GM19035 (cell line): ENCODE measurements around the gene HOXB9.
A peak's percentile ranks its signal among the peaks of the same experiment; 100 is the strongest.

Source experiments
- ATAC-seq: cut with Tn5 transposase; IDR thresholded peaks from one replicate; pipeline ENCODE4 v1.9.1; 2021; ENCODE audit not compliant: unreplicated experiment

Gene HOXB9

DNA sequence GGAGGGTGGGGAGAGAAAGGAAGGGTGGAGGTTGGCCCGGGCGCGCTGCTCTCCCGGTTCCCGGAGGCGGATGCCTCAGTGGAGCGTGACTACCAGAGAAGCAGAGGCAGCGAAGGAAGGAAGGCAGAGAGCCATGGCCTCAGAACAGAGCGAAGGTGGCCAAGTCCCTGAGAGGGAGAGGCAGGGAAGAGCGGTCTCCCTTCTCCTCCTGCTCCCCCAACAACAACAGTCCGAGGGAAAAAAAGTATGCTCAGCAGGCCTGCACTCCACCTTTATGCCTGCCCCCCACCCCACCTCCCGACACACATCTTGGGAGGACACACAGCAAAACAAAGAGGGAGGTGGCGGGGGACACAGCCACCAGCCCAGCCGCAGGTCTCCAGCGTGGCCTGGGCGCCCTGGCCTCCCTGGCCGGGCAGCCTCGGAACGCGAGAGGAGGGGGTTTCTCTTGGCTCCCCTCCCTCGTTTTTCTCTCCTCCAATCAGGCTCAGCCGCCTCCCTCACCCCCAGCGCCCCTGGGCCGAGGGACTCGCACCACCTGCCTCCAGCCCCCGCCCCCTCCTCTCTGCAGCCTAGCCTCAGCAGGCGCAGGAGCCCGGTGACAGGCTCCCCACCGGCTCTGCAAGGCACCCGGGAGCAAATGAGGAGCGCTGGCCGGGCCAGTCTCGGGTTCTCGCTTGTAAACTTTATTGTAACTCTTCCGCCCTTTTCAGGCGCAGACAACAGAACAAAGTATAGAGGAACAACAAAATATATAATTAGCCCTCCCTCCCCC is 14.3 kb downstream of the HOXB9 start:
- ATAC-seq, result no peak

GRCh38 chr17:48611213-48611612 is 14.9 kb downstream of the HOXB9 start:
- ATAC-seq, result no peak

GRCh38 chr17:48610282-48611211 is 15.6 kb downstream of the HOXB9 start, which contains the start of gene HOXB7:
TSS of gene HOXB7 (minus strand) at chr17:48611017. CDS start at chr17:48610918, 99 bp downstream.
- ATAC-seq, result peak; percentile 49

DNA sequence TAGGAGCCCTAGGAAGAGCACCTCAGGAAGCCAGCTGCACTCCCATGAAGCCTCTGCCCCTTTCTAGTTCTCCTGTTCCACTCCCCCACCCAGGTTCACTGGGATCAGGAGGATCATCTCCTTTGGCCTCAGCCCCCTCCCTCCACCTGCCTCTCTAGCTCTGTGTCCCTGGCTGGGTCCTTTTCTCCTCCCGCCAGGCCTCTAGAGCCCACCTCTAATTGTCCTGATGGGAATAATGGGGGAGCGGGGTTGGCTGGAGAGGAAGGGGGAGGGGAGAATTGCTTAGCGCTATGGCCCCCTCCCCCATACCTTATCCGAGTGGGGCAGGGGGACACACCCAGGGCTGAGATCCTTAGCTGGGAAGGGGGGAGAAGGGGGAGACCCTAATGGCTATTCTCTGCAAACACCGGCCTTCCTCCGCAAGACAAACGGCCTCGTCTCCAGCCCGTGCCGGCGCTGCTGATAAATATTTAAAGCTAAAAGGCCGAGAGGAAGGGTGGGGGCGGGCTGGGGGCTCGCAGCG is 16.3 kb downstream of the HOXB9 start:
- ATAC-seq, result no peak

DNA sequence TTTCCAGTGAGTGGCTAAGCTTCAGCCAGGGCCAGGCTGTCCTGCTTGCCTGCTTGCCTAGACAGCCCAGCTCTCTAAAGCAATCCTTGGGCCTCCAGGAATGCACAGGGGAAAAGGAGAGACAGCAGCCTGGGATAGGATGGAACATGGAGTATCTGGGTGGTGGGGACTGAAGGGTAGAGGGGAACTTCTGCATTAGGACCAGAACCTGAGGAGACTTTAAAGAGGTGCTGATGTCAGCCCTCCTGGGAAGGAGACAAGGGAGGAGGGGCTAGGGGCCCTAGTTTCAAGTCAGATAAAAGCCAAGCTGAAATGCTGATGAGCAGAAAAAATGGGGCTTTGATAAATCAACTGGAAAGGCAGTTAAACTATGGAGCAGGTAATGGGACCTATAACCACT is 17.1 kb downstream of the HOXB9 start:
- ATAC-seq, result no peak

GRCh38 chr17:48608494-48608834 is 17.7 kb downstream of the HOXB9 start:
- no peak for ATAC-seq

- no peak for ATAC-seq
Measured at GRCh38 chr17:48606892-48607614, 19.1 kb downstream of the HOXB9 start.

DNA sequence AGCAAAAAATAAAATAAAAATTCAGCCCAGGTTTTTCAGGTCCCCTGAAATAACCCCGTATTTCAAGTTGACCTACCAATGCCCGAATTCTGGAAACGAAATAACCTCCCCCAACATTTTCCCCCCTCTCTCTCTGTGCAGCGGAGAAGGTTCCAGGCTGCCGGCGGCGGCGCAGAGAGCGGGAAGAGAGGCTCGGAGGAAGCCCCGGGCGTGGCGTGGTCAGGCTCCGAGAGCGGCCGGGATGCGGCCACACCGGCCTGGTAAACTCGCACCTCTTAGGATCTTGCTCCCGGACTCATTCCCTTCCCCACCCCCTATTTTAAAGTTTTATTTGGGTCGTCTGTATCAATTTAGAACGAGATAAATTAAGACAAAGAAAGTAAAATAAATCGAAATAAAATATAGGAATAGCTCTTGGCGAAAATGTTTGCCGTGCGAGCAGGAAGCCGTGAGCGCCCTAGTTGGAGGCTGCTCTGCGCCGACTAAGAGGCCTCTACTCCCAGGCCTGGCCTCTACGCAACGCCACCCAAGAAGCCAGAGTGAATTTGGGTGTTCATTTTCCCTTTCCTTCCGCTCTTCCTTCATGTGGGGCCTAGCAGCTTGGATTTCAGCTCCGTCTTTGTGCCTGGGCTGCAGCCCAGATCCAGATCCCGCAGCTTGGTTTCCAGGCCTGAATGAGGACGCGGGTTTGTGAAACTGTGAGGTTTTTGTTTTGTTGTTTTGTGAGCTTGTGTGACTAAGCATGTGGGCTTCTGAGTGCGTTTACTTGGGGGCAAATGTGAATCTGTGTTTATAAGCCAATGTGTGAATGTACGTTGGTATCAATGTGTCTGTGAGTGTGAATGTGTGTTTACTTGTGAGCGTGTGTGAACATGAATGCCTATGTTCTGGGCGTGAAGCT is 19.9 kb downstream of the HOXB9 start:
- no peak for ATAC-seq

DNA sequence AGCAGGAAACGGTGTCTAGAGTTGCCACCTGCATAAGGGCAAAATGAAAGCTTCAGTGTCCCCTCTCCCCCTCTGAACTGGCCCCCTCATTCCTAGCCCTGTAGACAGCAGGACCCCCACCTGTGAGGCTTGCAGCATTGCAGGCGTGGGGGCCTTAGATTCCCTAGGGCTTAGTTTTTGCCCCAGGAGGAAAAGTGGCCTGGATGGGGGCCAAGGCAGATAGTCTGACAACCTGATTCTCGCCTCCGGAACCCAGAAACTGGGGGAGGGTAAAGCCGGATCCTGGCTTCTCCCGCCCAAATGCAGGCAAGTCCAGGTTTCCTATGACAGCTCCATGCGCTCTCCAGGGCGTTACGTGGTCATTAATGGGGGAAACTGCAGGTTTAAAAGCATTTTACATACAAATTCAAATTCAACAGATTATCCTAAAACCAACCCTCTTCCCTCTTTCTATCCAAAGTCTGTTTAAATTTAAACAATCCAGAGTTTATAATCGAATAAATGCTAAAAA is 20.7 kb downstream of the HOXB9 start:
- no peak for ATAC-seq

GRCh38 chr17:48604770-48605329 is 21.3 kb downstream of the HOXB9 start, which contains the start of gene HOXB6:
TSS of gene HOXB6 (minus strand) at chr17:48604986. CDS start at chr17:48598150, 6,836 bp downstream.
- no peak for ATAC-seq

DNA sequence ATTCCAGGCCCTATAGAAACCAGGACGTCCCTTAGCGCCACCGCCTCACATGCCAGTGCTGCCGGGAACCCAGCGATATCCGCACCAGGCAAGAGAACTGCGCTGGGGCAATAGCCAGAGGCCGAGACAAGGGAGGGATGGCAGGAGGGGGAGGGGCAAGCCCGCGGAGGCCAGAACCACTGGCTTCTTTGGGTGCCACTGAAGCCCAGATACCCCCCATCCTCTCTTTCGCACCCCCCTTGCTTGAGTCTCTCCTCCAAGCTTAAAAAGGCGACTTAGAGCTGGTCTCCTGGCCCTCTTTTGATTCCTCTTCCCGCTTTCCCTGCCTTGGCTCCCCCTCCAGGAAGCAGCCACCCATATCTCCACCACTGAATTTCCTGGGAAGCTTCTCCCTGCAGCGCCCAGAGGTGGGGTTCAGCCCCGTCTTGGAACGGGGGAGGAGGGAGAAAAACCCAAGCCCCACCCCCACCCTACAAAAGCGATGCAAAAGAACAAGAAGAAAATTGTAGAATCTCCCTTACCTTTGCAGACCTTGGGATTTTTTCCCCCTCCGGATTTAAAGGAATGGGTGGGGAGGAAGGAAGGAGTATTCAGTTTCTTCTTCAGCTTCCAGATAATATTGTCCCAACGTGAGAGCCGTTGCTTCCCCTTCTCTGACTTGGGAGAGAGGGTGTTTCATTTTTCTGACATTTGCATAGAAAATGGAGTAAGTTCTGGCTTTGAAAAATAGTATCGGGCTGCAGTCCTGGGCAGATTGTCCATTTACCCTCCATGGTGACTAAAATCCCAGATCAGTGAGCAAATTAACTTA is 22.0 kb downstream of the HOXB9 start:
- ATAC-seq, result no peak

DNA sequence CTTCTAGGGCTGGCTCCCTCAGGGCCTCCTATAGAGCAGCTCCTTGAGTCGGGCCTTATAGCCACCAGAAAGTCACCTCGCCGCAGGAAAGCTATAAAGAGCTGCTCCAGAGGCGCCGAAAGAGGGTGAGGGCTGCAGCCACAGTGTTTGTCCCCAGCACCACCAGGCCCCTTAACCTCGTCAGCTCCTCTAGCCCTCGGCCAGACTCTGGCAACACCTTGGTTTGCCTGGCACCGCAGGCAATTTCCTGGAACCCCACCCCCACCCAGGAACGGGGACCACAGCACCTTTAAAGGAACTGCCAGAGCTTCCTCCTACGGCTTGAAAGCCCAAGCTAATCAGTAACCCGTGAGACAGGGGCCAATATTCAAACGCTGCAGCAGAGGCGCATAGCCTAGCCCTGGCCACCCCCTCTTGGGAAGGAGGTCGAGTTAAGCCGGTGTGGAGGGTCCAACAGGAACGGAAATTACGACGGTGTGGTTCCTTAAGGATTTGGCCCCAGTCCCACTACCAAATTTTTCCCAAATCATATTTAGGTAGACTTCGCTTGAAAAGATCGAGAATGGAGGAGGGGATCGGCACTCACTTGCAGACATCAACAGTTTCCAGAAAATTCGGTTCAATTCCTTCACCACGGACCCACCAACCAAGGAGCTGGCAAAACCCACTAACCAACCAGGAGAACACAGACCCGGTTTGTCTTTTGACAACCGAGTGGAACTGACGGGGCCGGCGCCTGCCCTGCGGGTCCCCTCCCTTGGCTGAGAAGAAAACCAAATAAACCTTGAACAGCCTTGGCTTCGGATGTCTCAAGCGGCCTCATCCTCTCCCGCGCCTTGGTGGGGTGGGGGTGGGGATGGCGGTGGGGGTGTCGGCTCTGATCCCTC is 24.4 kb downstream of the HOXB9 start:
- ATAC-seq, result no peak

- ATAC-seq, result no peak
Measured at GRCh38 chr17:48601207-48601538, 25.0 kb downstream of the HOXB9 start.

GRCh38 chr17:48600244-48601098 is 25.7 kb downstream of the HOXB9 start:
- no peak for ATAC-seq

DNA sequence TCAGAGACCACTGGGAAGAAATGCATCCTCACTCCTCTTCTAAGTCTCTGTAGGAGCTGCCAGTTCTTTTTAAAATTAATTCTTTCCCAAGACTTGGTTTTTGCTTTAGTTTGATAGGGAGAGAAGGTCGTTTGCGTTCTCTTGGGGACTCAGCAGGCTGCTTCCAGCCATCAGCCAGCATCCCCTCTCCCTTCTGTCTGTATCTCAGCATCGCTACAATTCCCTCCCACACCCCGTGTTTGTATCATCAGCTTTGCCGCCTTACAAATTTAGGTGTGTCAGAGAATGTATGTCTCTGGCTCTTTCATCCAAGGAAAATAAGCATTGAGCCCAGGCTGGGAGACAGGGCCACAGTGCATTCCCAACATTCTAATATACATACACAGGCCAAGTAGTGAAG is 26.8 kb downstream of the HOXB9 start:
- ATAC-seq, result no peak

DNA sequence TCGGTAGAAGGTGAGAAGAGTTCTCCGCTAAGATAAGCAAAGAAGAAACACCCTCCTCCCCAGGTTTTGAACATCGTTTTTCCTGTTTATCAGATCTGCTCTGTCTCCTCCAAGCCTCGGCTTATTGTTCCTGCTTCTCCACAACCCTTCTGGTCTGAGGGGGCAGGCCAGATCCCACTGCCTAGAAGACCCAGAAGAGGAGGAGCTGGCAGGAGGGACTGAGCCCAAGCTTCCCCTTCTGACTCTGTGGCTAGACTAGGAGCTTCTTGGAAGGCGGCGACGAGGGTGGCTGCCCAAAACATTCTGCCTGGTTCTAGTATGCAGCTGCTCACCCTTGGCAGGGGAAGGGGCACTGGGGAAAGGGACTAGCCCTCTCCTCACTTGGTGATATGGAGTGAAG is 27.4 kb downstream of the HOXB9 start:
- no peak for ATAC-seq
